ENCODE results near the gene TRIM27. TPM values are rescaled to one million over a fixed set of nuclear protein-coding genes. Genes with fewer than 3 reads are reported as not detected.
A peak's percentile ranks its signal among the peaks of the same experiment; 100 is the strongest.
"Not testable (repeated sequence)": the region's sequence is repeated elsewhere in the genome, so short reads cannot be mapped to it uniquely, and the experiment has no call there.

TRIM27 gene
- total RNA-seq, 3 donors from 2014 or later = 54.7 to 64.4 (median 58.4) TPM

DNA sequence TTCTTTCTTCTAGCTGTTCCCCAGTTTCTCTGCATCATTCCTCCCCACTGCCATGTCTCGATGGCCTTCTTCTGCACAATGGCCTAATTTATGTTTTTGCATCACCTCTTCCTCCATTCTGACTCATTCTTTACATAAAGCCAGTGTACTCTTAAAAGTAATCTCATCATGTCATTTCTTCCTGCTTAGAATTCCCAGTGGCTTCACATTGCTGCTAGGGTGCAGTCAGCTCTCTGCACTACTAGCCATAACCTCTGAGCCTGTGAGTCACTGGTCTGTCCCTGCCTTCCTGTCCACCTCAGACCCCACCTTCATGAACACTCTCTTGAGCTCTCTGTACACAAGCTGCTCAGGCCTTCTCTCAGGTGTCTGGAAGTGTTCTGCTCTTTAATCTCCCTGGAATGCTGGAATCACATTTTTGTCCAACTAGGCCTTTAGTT lies 24.1 kb upstream of the TRIM27 start:
- Mint-ChIP-seq H3K4me1 (ENCODE audit: low read depth) (peaks cover 18% of the 10 kb centered on the region), H3K4me3 (no peak overlapping the region), H3K27me3 (ENCODE audit: low read depth) (no peaks in the 10 kb centered on the region), H3K36me3 (ENCODE audit: insufficient read depth) (no peaks in the 10 kb centered on the region), H3K9me3 (no peaks in the 10 kb centered on the region)
- ATAC-seq (no peak), DNase-seq (no peak)

DNA sequence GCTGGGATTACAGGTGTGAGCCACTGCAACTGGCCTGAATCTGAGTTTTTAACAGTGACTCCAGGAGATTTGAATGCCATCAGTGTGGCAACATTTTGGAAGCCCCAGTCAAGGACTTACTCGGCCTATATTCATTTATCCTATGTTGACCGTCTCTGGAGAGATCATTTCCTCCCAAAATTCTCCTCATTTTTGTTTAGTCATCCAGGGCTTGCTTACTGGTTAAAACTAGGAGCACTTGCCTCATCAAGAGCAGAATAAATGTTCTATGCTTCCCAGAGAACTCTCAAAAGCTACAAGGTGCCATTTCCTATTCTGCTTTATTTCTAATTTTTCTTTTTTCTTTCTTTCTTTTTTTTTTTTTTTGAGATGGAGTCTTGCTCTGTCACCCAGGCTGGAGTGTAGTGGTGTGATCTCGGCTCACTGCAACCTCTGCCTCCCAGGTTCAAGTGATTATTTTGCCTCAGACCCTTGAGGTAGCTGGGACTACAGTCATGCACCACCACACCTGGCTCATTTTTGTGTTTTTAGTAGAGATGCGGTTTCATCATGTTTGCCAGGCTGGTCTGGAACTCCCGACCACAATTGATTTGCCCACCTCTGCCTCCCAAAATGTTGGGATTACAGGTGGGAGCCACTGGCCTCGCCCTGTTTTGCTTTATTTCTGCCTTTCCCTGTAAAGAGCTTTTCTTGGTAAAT lies 23.4 kb upstream of the TRIM27 start:
- H3K36me3 Mint-ChIP-seq (ENCODE audit: insufficient read depth) = no peaks in the 10 kb centered on the region
- H3K4me1 Mint-ChIP-seq (ENCODE audit: low read depth) = peaks cover 19% of the 10 kb centered on the region
- ATAC-seq (no peak), DNase-seq (no peak)
- no peaks in the 10 kb centered on the region for H3K9me3 Mint-ChIP-seq
- H3K27me3 Mint-ChIP-seq (ENCODE audit: low read depth) = no peaks in the 10 kb centered on the region
- no peak overlapping the region for H3K4me3 Mint-ChIP-seq

DNA sequence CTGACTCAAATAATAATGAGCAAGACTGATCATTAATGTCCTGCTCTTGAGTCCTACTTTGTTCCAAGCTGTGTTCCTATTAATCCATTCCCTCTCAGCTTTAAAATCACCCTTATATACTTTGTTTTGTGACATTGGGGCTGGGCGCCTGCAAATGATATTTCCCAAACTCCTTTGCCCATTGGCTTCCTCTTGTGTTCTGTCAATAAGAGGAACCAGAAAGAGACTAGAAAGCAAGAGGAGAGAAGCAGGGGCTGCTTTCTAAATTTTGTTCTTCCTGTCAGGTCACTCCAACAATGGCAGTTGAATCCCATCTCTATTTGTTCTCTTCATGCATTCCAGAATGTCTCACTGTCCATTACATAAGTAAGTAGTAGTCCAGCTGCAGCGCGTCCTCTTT lies 21.6 kb upstream of the TRIM27 start:
- no peak overlapping the region for H3K4me3 Mint-ChIP-seq
- no peak for DNase-seq

DNA sequence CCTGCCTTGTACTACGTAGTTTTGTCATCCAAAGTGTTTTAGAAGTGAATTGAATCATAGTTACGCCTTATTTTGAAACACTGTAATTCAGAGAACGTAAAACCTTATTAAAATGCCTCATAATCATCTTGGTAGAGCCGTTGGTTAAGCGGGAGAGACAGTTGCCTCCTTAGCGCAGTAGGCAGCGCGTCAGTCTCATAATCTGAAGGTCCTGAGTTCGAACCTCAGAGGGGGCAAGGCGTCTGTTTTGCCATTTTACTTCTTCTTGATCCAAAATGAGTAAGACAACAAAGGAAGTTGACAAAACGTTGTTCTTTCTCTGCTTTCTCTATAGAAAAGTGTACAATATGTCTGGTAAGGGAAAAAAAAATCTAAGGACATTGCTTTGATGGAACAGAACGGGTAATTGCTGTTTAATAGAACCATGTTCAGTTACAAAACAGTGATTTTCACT lies 20.7 kb upstream of the TRIM27 start:
- DNase-seq (peak; percentile 72), ATAC-seq (peak; percentile 29 to 39)
- H3K4me3 Mint-ChIP-seq = peak overlapping the region; percentile 81
- peaks cover 40% of the 10 kb centered on the region for H3K4me1 Mint-ChIP-seq (ENCODE audit: low read depth)
- H3K36me3 Mint-ChIP-seq (ENCODE audit: insufficient read depth) = no peaks in the 10 kb centered on the region
- H3K9me3 Mint-ChIP-seq = no peaks in the 10 kb centered on the region
- H3K27me3 Mint-ChIP-seq (ENCODE audit: low read depth) = no peaks in the 10 kb centered on the region

More for the DNA sequence above, 21.6 kb upstream of the TRIM27 start:
- no peaks in the 10 kb centered on the region for H3K27me3 Mint-ChIP-seq (ENCODE audit: low read depth)
- H3K9me3 Mint-ChIP-seq = no peaks in the 10 kb centered on the region
- no peaks in the 10 kb centered on the region for H3K36me3 Mint-ChIP-seq (ENCODE audit: insufficient read depth)
- H3K4me1 Mint-ChIP-seq (ENCODE audit: low read depth) = peaks cover 34% of the 10 kb centered on the region
- ATAC-seq = no peak

DNA sequence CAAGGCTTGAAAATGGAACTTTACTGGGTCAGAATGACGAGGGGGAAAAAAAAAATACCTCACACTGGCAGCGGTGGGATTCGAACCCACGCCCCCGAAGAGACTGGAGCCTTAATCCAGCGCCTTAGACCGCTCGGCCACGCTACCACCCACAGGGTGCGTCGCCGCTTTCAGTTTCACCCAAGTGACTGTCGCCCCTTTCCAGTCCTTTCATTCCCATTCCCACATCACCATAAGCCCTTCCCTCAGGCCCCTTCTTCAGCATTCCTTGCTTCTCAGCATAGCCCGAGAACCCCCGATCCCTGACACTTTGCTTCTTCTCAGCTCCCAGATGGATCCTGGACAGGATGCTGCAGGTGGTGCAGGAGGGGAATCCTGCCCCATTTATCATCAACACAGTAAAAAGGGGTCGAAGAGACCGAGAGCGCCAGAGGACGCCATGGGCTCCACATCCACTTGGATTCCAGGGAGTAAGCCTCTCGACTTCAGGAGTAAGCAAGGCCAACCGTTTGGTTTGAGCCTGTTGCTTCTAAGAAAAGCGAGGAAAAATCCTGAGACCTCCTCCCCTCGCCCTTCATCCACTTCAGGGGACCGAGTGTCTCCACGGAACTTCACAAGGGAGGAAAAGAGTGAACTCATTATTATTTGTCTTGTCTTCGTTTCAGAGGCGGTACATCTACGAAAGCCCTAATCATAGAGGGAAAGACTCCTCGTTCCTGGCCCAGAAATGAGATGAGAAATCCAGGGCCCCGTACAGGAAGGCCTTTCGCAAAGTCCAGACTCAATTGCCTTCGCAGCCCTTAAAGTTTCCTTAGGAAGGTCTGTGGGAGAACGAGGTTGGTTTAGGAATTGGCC lies 20.0 kb upstream of the TRIM27 start:
- peak; percentile 60 for DNase-seq
- Mint-ChIP-seq H3K36me3 (ENCODE audit: insufficient read depth) (no peaks in the 10 kb centered on the region), H3K9me3 (no peaks in the 10 kb centered on the region), H3K27me3 (ENCODE audit: low read depth) (no peaks in the 10 kb centered on the region), H3K4me1 (ENCODE audit: low read depth) (peaks cover 40% of the 10 kb centered on the region), H3K4me3 (peak overlapping the region; percentile 81)
- ATAC-seq = peak in 1 of 2 donors; percentile 2

DNA sequence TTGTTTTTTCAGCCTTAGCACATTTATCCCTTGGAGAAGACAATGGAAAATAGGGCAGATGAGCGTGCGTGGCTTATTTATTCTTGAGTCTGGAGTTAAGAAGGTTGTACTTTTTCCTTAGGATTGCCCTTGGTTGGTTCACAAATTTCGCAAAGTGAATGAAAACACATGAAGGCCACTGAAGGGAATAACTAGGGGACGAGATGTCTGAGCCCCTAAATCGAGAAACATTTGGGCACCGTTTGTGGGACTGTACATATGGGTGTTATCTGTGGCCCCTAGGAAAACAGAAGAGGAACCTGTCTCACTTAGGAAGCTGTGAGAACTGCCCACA lies 19.4 kb upstream of the TRIM27 start:
- peak overlapping the region; percentile 81 for H3K4me3 Mint-ChIP-seq
- no peaks in the 10 kb centered on the region for H3K27me3 Mint-ChIP-seq (ENCODE audit: low read depth)
- ATAC-seq (no peak), DNase-seq (no peak)
- H3K36me3 Mint-ChIP-seq (ENCODE audit: insufficient read depth) = no peaks in the 10 kb centered on the region
- no peaks in the 10 kb centered on the region for H3K9me3 Mint-ChIP-seq
- H3K4me1 Mint-ChIP-seq (ENCODE audit: low read depth) = peaks cover 40% of the 10 kb centered on the region

DNA sequence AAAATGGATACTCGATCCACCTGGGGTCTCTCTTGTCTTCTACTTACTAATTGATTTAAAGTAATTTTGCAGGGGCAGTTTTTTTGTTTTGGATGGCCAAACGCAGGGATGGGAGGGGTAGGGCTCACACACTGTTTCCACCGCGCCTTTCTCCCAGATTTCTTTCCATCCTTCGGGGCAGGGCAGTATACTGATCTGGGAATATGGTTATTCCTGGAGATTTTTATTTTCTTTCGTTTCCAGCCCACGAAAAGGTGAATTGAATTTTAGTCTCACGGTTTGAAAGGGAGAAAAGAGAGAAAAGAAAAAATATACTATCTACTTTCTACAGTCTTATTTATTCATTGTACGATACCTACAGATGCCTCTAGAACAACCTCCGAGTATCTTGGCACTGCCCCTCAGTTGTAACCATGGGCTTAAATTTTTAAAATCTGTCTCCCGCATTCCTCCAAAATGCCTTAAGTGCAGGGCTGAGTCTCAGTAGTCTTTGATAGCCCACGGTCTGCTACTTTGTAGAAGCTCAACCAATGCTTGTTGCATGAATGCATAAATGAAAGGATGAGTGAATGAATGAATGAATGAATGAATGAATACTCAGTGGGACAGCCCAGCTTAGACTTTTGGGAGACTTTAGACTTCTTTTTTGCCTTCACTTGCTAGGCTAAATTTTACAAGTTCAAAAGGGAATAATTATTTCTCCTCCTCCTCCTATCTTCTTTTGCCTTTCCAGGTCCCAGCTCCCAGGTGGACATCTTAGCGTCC lies 18.1 kb upstream of the TRIM27 start:
- Mint-ChIP-seq H3K36me3 (ENCODE audit: insufficient read depth) (no peaks in the 10 kb centered on the region), H3K4me1 (ENCODE audit: low read depth) (peaks cover 42% of the 10 kb centered on the region), H3K27me3 (ENCODE audit: low read depth) (no peaks in the 10 kb centered on the region), H3K9me3 (no peaks in the 10 kb centered on the region), H3K4me3 (peak overlapping the region; percentile 87)
- DNase-seq = no peak
- no peak for ATAC-seq

DNA sequence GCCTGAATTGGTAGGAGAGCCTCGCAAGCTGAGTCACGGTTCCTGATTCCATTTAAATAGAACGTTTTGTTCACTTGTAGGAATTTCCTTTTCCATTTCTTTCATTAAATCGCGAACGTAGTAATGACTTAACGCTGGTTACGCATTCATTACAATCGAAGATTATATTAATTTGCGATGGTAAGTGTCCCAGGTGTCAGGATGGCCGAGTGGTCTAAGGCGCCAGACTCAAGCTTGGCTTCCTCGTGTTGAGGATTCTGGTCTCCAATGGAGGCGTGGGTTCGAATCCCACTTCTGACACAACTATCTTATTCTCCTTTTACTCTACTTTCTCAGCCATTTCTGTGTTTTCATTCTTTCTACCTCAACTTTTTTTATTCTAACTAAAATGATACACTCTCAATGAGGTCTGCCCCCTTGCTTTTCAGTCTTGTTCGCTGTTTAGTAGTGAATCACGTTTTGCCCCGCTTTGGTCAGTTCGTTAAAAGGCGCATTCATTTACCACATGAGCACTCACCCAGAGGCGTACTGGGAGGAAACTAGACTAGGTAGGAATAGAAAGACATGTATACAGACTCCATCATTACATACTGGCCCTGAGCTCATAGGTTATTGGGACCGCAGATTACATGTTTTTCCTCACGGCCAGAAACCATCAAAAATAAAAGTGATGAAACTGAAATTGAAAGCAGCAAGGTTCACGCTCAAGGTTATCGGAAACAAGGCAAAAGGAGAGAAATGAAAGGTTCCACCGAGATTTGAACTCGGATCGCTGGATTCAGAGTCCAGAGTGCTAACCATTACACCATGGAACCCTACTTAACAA lies 17.3 kb upstream of the TRIM27 start:
- peaks cover 43% of the 10 kb centered on the region for H3K4me1 Mint-ChIP-seq (ENCODE audit: low read depth)
- H3K27me3 Mint-ChIP-seq (ENCODE audit: low read depth) = no peaks in the 10 kb centered on the region
- peak overlapping the region; percentile 87 for H3K4me3 Mint-ChIP-seq
- peak; percentile 68 for DNase-seq
- no peaks in the 10 kb centered on the region for H3K9me3 Mint-ChIP-seq
- peak; percentile 75 to 76 for ATAC-seq
- no peaks in the 10 kb centered on the region for H3K36me3 Mint-ChIP-seq (ENCODE audit: insufficient read depth)

DNA sequence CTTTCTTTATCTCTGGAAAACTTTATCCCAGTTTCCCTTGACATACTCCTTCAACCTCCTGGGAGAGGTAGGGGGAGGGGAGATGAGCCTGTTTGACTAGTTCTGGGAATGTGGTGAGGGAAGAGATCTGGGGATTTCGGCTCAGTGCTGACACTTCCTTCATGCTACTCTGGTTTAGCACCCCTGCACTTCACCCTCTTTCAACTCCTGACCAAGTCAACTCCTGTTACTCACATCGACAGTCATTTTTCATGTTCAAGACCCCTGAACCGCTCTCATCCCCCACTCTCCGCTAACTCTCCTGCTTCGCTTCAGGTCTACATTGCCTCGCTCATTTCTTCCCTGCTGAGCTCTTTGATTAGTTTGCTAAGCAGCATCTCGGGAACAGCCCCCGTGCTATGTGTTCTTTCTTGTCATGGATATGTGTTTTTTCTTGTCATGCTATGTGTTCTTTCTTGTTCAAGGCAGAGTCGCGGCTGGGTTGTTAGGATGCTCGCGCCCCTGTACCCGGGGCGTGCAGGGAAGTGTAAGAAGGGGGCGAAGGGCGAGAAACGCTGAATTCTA lies 16.6 kb upstream of the TRIM27 start:
- ATAC-seq = peak; percentile 33 to 46
- Mint-ChIP-seq H3K36me3 (ENCODE audit: insufficient read depth) (no peaks in the 10 kb centered on the region), H3K9me3 (no peaks in the 10 kb centered on the region), H3K4me1 (ENCODE audit: low read depth) (peaks cover 43% of the 10 kb centered on the region), H3K4me3 (peak overlapping the region; percentile 87), H3K27me3 (ENCODE audit: low read depth) (no peaks in the 10 kb centered on the region)
- DNase-seq = peak; percentile 34

DNA sequence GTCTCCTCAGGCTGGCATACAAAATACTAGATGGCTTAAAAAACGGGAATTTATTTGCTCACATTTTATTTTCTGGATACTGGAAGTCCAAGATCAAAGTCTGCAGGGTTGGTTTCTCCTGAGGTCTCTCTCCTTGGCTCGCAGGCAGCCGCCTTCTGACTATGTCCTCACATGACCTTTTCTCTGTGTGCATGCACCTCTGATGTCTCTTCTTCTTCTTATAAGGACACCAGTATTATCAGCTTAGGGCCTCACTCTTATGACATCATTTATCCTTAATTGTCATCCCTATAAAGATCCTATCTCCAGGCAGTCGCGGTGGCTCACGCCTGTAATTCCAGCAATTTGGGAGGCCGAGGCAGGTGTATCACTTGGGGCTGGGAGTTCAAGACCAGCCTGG lies 9.3 kb upstream of the TRIM27 start:
- Mint-ChIP-seq H3K27me3 (ENCODE audit: low read depth) (peaks cover 3% of the 10 kb centered on the region), H3K4me3 (no peak overlapping the region), H3K9me3 (no peaks in the 10 kb centered on the region), H3K36me3 (ENCODE audit: insufficient read depth) (no peaks in the 10 kb centered on the region), H3K4me1 (ENCODE audit: low read depth) (peaks cover 3% of the 10 kb centered on the region)
- DNase-seq (no peak), ATAC-seq (no peak)

DNA sequence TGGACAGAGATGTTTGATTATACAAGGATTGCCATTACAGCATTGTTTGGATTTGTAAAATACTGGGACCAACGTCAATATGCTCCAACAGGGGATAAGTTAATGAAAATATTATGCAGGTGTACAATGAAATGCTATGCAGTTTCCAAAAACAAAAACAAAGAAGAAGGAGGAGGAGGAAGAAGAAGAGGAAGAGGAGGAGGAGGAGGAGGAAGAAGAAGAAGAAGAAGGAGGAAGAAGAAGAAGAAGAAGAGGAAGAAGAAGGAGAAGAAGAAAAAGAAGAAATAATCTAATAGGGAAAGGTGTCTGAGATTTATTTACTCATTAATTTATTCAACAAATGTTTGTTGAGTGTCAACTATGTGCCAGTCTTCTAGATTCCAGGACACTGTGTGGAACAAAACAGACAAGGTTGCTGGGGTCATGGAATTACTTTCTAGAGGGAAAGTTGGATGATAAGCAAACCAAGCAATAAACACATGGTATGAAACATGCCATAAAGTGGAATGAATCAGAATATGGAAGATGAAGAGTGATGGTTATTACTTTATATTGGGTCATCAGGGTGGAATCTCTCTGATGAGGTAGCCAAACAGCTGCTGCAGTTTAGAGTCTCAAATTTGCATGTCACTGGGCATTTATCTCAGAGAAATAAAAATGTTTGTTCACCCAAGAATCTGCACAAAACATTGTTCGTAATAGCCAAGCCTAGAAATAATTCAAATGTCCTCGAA lies 6.3 kb upstream of the TRIM27 start:
- Mint-ChIP-seq H3K36me3 (ENCODE audit: insufficient read depth) (no peaks in the 10 kb centered on the region), H3K4me1 (ENCODE audit: low read depth) (no peaks in the 10 kb centered on the region), H3K27me3 (ENCODE audit: low read depth) (peaks cover 3% of the 10 kb centered on the region), H3K9me3 (no peaks in the 10 kb centered on the region), H3K4me3 (no peak overlapping the region)
- no peak for ATAC-seq
- DNase-seq = no peak

DNA sequence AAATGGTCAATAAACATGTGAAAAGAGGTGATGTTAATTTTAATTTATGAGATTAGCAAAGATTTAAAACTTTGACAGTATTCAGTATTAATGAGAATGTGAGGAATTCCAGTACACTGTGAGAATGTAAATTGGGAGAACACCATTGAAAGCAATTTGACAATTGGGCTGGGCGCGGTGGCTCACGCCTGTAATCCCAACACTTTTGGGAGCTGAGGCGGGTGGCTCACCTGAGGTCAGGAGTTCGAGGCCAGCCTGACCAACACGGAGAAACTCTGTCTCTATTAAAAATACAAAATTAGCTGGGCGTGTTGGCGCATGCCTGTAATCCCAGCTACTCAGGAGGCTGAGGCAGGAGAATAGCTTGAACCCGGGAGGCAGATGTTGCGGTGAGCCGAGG lies 5.6 kb upstream of the TRIM27 start:
- H3K4me3 Mint-ChIP-seq; H3K36me3 Mint-ChIP-seq (ENCODE audit: insufficient read depth); DNase-seq; H3K4me1 Mint-ChIP-seq (ENCODE audit: low read depth); H3K27me3 Mint-ChIP-seq (ENCODE audit: low read depth); H3K9me3 Mint-ChIP-seq; ATAC-seq: not testable (repeated sequence)

DNA sequence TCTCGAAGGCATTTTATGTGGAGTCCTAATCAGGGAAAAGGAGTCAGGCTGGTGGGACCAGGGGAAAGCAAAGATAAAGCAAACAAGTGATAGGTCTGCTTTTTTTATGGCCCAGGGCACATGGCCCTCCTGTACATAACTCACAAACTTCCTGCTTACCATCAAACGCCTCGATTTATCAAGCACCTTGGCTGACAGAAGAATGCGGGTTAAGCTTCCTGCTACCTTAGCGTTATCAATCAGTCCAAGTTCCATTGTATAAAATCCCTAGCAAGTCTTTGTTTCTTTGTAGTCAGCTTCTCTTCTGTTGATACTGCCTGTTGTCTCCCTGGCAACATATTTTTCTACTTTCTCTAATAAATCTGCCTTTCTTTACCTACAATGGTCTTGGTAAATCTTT lies 4.1 kb upstream of the TRIM27 start:
- H3K36me3 Mint-ChIP-seq (ENCODE audit: insufficient read depth) = no peaks in the 10 kb centered on the region
- H3K4me3 Mint-ChIP-seq = no peak overlapping the region
- H3K9me3 Mint-ChIP-seq = no peaks in the 10 kb centered on the region
- DNase-seq (no peak), ATAC-seq (no peak)
- peaks cover 7% of the 10 kb centered on the region for H3K4me1 Mint-ChIP-seq (ENCODE audit: low read depth)
- H3K27me3 Mint-ChIP-seq (ENCODE audit: low read depth) = peaks cover 3% of the 10 kb centered on the region

Measured in activated T-cell treated with anti-CD3 and anti-CD28 coated beads, Interleukin-2, amount 50 U/mL, for 4 hours (primary cell).